ENCODE results near the gene MATK. TPM values are rescaled to one million over a fixed set of nuclear protein-coding genes. Genes with fewer than 3 reads are reported as not detected.

Gene MATK
- total and polyA plus RNA-seq, 10 of the 15 experiments (the other 5 are each of a cell fraction or from before 2014, with no cell fraction given) = 0.24 to 2.2 (median 1.1) TPM; not detected in 2

DNA sequence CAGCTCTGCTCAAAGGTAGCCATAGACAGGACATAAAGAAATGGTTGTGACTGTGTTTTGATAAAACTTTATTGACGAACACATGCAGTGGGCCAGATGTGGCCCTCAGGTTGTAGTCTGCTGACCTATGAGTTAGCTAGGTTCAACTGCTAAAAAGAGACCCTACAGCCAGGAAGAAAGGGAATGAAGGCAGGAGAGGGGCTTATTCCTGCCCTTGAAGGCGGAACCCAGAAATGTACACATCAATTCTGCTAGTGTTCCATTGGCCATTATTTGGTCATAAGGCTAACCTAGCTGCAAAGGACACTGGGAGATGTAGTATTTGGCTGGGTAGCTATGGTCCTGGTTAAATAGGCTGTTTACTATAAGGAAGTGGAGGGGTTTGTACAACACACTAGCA, 42.7 kb downstream of the MATK start:
- TF ChIP-seq HCFC1 (IDR thresholded peaks at IDR 0.05; ENCODE audit: low read length) = peak; percentile 51
- TF ChIP-seq ZBTB40 (IDR thresholded peaks at IDR 0.05; ENCODE audit: borderline replicate concordance) = peak; percentile 89
- TF ChIP-seq SIX5 (IDR thresholded peaks at IDR 0.05; ENCODE audit: low read depth, low read length, severe bottlenecking) = peak; percentile 61
- TF ChIP-seq PKNOX1 (IDR thresholded peaks at IDR 0.05) = no peak
- TF ChIP-seq BCL11A (IDR thresholded peaks at IDR 0.05; ENCODE audit: low read depth, low read length) = no peak
- no peak for TF ChIP-seq MEF2B (IDR thresholded peaks at IDR 0.05; ENCODE audit: partially characterized antibody, poor library complexity, severe bottlenecking)
- Histone ChIP-seq H3K9ac (ENCODE audit: control insufficient read depth, insufficient read depth, low read length) (no peak overlapping the region), H3K4me3 (no peak overlapping the region), H3K4me2 (ENCODE audit: control insufficient read depth, insufficient read depth) (no peak overlapping the region), H3K27ac (ENCODE audit: control insufficient read depth, insufficient read depth) (no peak overlapping the region), H3K79me2 (ENCODE audit: control insufficient read depth, insufficient read depth, low read length) (no peaks in the 10 kb centered on the region), H3K9me3 (replicated peaks; ENCODE audit: control insufficient read depth, insufficient read depth, low read length) (no peaks in the 10 kb centered on the region), H2AFZ (ENCODE audit: control insufficient read depth, low read depth, low read length) (no peak overlapping the region), H3K36me3 (ENCODE audit: control insufficient read depth in 2 of 2, insufficient read depth in 2 of 2, low read length in 1 of 2) (no peaks in the 10 kb centered on the region), H3K4me1 (ENCODE audit: control insufficient read depth, insufficient read depth, low read length) (no peaks in the 10 kb centered on the region), H3K27me3 (replicated peaks in 1 of 2; ENCODE audit: control insufficient read depth in 2 of 2, insufficient read depth in 2 of 2, low read length in 1 of 2) (no peaks in the 10 kb centered on the region), H4K20me1 (ENCODE audit: control insufficient read depth, insufficient read depth) (no peaks in the 10 kb centered on the region)
- ChIA-PET SMC1A (ENCODE audit: uncharacterized antibody, unreplicated experiment) (interaction anchor here (2.0 kb wide), 1 partner anchor 19 kb away, joined by 8 read pairs; the partner anchor contains the start of gene MRPL54), CTCF (interaction anchor here (0.9 kb wide), 1 partner anchor 105 kb away, joined by 3 read pairs; no protein-coding TSS in a partner anchor), POLR2A (interaction anchor here (0.6 kb wide), 1 partner anchor 523 kb away, joined by 7 read pairs; no protein-coding TSS in a partner anchor), RAD21 (ENCODE audit: unreplicated experiment) (no interaction called here)
- 59% methylated on average over 2 of the region's 2 CpGs for WGBS (ENCODE audit: insufficient coverage, insufficient replicate concordance, low lambda C conversion rate, missing lambda C conversion rate)
- DNase-seq (ENCODE audit: low read depth, low spot score) (no peak), FAIRE-seq (peak; percentile 84), ATAC-seq (peak; percentile 81)
- intact Hi-C loops (cut with micrococcal nuclease; ENCODE audit: unreplicated experiment) = no loop called here
- in situ Hi-C loops (cut with MboI) = no loop called here
- no TSS peak for BruUV-seq (replicated peaks)

Data from GM12878 (cell line).